Measurements from ENCODE around the gene ENAH.

Gene ENAH

GRCh38 chr1:225601902-225602589, 50.9 kb downstream of the ENAH start:
- no peak for DNase-seq

DNA sequence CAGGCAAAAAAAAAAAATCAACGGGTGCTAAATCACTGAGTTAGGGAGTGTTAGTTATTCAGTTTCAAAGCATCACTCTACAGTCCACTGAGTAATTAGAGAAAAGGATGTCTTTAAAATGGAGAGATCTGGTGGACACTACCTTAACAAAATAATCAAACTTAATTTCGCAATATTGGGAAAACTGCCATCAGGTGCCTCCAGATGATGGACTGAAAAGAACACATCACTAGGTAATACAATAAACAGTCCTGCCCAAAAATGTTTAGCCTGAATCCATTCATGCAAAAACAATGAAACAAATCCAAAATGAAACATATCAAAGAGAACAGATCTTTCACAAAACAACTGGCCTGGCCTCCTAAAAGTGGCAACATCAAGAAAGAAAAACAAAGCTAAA, 54.1 kb downstream of the ENAH start:
- no peak for DNase-seq

DNA sequence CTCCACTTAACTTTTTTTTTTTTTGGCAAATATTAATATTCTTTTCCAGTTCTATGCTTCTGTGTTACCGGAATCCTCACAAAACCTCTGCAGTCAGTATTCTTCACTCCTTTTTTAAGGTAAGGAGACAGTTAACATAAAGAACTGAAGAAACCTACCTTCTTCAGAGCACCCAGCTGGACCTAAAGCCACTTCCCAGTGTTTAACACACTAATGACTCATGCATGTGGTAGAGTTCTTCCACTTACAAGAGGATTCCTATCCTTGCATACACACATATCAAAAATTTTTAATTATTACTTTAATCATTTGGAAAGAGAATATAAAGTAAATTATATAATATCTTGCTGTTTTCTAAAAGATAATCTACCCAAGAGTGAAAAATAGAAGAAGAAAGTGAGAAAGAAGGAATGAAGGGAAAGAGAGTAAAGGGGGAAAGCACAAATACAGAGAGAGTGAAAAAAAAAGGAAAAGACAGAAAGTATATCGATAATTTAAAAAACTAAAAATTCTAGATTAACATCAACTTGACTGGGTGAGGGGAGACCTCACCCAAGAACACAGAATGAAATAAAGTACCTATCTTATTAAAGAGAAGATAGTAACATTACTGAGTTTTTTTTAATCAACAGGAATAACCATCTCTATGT, 54.9 kb downstream of the ENAH start:
- no peak for DNase-seq

GRCh38 chr1:225596736-225597135, 56.2 kb downstream of the ENAH start:
- DNase-seq = no peak

DNA sequence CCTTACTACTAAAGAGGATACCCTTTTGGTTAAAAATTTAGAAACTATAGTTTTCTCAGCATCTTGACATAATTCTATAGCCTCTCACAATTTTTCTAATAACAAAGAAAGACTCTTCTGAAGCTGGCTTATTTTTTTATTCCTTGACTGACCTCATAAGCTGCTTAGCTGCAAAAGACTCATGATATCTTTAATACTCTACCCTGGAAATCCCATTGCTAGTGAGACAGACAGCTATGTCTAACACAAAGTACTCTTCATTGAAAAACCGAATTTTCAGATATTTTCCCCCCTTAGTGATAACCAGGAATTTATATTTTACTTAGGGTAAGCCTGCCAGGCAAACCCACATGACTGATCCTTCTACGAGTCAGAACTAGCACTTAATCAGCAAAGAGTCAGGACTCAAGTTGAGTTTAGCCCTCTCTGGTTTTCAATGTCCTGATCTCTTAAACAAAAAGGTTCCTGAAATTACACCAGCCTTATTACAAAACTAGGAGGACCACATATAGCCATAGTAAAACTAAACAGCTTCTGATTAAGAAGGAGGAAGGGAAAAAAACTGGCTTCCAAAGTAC, 56.9 kb downstream of the ENAH start:
- no peak for DNase-seq

DNA sequence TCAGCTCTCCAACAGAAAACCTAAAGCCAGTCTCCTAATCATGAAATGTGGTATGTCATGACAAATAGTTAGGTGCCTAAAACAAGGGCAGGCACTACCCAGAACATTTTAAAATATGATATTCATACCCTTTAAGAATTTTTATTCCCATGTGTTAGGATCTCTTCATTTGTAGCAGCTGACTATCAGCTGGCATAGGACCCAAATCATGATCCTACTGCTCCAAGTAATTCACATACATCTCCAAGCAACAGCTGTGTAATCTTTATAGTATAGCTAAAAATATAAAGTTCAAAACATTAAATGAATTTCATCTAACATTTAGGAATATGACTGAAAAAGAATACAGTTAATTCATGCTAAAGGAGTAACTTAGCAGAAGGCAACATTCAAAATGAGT, 57.5 kb downstream of the ENAH start:
- DNase-seq = no peak

- no peak for DNase-seq
These were observed 59.5 kb downstream of the ENAH start for GRCh38 chr1:225593414-225593813.

GRCh38 chr1:225592362-225593025, 60.4 kb downstream of the ENAH start:
- no peak for DNase-seq

- no peak for DNase-seq
These were observed 65.6 kb downstream of the ENAH start for GRCh38 chr1:225587310-225587709.

GRCh38 chr1:225581186-225581585, 71.7 kb downstream of the ENAH start:
- DNase-seq = no peak

DNA sequence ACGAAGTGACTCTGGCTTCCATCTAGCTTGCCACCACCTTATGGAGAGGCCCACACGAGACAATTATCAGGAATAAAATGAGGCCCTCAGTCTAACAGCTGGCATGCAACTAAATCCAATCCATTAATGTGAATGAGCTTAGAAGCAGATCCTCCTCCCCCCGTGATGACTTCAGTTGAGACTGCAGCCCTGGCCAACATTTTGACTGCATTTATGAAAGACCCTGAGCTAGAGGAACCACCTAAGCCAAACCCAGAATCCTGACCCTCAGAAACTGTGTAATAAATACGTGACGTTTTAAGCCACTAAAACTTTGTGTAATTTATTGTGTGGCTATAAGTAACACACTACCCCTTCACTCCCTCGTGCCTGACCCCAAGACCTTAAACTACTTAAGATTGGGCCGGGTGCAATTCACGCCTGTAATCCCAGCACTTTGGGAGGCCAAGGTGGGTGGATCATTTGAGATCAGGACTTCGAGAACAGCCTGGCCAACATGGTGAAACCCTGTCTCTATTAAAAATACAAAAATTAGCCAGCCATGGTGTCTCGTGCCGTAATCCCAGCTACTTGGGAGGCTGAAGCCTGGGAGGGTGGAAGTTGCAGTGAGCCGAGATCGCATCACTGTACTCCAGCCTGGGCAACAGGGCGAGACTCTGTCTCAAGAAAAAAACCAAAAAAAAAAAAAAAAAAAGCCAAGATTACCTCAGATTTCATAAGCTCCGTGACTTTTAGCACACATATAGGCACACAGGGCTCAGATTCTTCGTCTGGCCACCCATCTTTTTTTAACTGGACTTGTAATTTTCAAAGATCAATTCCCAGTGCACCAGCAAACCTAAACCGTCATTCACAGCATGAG, 72.5 kb downstream of the ENAH start:
- DNase-seq = no peak

DNA sequence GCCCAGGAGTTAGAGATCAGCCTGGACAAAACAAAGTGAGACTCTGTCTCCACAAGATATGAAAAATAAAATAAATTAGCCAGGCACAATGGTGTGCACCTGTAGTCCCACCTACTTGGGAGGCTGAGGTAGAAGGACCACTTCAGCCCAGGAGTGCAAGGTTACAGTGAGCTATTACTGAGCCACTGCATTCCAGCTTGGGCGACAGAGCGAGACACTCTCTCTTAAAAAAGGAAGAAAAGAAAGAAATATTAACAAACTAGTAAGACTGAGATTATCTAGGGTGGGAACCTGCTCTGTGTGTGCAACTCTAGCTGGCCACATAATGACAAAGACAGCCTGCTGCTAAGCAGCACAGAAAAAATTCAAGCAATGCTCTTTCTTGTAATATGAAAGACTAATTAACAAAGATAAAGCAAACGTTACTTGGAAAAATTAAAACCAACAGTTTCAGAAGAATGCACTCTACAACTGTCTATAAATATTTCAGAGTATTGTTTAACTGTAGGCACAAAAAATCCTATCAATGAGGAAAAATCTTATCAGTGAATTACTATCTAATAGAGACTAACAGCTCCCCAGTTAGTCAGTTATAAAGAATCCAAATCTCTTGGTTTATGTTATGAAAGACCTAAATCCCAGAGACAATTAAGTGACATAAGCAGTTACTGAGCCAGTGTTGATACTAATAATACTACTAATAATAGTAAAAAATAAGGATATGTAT, 74.5 kb downstream of the ENAH start:
- DNase-seq = no peak

DNA sequence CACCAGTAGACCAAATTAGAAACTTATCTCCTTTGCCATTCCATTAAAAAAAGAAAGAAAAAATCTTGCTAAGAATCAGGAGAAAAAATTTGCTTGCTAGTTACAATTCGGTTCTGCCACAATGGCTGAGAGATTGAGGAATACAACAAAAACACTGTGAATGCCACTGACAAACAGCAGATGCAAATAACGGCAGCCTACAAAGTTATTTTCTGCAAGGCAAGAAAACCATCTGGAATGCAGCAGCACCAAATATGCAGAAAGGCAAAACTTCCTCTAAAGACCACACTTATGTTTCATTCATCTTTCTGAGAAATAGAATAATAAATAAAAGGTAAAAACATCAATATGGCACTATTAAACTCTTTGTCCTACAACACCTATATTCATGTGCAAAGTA, 75.7 kb downstream of the ENAH start:
- DNase-seq = no peak

DNA sequence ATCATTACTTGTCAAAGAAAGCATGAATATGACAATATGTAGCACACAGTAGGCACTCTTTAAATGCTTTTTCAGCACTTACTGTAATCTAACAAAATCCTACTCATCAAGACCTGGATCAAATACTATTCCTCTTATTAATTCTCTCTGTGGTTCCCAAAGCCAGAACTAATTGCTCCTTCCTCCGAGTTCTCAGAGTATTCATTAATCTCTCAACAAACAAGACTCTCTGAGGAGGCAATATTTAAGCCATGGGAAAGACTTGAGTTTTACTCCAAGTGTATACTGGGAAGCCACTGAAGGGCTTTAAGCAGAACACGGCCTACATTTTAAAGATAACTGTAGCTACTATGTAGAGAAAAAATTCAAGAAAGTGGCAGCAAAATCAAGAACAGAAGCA, 79.7 kb downstream of the ENAH start:
- DNase-seq = no peak

DNA sequence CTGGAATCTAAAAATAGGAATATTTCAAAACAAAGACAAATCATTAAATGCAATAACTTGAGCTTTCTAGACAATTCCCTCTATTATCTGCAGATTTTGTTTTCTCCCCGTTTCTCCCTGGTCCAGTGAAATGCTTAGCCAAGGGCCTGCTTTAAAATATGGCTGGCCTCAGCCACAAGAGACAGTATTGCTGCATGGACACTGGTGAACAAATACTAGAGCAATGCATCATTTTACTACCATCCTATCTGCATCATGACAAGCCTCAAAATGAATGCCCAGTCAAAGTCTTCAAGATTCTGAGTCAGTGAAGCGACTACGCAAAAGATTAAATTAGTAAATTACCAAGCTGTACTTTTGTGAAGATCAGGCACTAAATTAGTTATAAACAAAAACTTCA, 80.5 kb downstream of the ENAH start:
- DNase-seq = no peak

DNA sequence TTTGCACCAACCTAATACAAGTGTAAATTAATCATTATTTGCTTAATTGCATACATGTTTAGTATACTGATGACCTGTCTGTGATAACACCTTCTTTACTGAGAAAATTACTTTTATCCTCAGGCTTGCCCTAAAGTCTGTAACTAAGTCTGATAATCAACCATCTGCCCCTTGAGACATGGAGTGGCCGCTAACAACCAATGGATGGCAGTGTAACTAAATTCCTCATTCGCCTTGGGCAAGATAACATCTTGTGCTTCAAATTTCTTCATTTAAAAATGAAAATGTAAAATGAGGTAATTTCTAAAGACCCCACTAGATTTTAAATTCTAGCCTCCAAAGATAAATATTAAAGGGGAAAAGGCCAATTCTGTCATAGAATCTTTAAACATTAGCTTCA, 85.1 kb downstream of the ENAH start:
- no peak for DNase-seq

DNA sequence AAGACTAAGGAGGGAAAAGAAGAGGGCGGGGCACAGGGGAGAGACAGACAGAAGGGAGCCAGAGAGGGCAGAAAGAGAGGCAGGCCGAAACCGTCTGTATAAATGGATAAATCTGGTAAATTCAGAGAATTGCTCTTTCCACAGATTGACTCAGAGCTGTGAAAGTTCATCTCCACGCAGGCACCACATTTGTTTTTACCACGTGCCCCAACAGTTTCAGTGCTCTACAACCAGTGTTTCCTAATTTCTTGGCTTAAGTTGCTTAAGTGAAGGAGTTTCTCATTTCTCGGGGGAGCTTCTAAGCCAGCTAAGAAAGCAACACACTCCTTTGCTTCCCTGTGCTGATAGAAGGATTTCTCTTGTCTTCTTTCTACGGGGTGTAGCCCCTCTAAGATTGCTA, 87.1 kb downstream of the ENAH start:
- DNase-seq = no peak

GRCh38 chr1:225561675-225562074, 91.2 kb downstream of the ENAH start:
- no peak for DNase-seq

GRCh38 chr1:225559902-225560301, 93.0 kb downstream of the ENAH start:
- no peak for DNase-seq

DNA sequence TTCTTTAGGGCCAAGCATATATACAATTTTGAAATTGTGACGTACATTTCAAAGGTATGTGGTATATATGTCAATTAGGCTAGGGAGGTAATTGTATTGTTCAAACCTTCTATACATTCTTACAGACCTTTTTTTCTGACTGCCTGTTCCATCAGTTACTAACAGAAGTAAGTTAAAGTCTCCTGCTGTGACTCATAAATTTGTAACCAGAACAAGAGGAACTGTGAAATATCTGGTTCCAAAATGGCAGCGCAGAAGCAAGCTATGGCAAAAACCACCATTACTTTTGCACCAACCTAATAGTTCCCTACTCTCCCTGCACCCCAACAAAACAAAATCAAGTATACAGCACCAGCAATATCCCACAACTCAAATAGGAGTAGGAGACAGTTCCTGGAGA, 93.6 kb downstream of the ENAH start:
- DNase-seq = no peak

- no peak for DNase-seq
These were observed 96.2 kb downstream of the ENAH start for GRCh38 chr1:225556694-225557093.

- DNase-seq = no peak
These were observed 97.1 kb downstream of the ENAH start for GRCh38 chr1:225555821-225556220.
